ENCODE data around the gene COPG1.

- TF ChIP-seq EP300 (IDR thresholded peaks at IDR 0.05) = no peak
- no peak for TF ChIP-seq POLR2A (IDR thresholded peaks at IDR 0.05)
- TF ChIP-seq CTCF (IDR thresholded peaks at IDR 0.05) = no peak
- TF ChIP-seq POLR2AphosphoS5 (IDR thresholded peaks at IDR 0.05) = no peak
Observed at GRCh38 chr3:129315998-129316247, 66.5 kb downstream of the COPG1 start.
